ENCODE data around the gene SLC27A6.
"Not testable (repeated sequence)": the region's sequence is repeated elsewhere in the genome, so short reads cannot be mapped to it uniquely, and the experiment has no call there.

Gene SLC27A6

DNA sequence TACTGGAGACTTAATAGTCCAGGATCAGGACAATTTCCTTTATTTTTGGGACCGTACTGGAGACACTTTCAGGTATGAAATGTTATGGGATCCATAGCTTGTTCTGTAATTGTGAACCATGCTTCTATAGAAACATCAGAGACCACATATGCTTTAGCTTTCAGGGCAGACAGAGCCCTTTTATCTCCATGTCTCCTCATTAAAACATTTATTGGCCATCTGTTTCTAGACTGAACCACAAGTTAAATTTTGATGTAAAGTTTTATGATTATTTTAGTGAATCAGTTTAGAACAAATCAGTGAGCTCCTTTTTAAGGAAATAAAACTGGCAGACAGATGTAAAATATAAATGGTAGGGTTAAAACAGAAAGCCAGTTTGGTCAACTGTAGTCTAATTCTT is 62.0 kb downstream of the SLC27A6 start:
- TF ChIP-seq, protein P1, sequence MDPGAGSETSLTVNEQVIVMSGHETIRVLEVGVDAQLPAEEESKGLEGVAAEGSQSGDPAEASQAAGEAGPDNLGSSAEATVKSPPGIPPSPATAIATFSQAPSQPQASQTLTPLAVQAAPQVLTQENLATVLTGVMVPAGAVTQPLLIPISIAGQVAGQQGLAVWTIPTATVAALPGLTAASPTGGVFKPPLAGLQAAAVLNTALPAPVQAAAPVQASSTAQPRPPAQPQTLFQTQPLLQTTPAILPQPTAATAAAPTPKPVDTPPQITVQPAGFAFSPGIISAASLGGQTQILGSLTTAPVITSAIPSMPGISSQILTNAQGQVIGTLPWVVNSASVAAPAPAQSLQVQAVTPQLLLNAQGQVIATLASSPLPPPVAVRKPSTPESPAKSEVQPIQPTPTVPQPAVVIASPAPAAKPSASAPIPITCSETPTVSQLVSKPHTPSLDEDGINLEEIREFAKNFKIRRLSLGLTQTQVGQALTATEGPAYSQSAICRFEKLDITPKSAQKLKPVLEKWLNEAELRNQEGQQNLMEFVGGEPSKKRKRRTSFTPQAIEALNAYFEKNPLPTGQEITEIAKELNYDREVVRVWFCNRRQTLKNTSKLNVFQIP (CRISPR knock-in tag; IDR thresholded peaks at IDR 0.05; ENCODE audit: borderline replicate concordance, low read depth), result no peak
- peak; percentile 87 for TF ChIP-seq TCF4 (CRISPR knock-in tag; IDR thresholded peaks at IDR 0.05; ENCODE audit: borderline replicate concordance)
- TF ChIP-seq, protein P2, sequence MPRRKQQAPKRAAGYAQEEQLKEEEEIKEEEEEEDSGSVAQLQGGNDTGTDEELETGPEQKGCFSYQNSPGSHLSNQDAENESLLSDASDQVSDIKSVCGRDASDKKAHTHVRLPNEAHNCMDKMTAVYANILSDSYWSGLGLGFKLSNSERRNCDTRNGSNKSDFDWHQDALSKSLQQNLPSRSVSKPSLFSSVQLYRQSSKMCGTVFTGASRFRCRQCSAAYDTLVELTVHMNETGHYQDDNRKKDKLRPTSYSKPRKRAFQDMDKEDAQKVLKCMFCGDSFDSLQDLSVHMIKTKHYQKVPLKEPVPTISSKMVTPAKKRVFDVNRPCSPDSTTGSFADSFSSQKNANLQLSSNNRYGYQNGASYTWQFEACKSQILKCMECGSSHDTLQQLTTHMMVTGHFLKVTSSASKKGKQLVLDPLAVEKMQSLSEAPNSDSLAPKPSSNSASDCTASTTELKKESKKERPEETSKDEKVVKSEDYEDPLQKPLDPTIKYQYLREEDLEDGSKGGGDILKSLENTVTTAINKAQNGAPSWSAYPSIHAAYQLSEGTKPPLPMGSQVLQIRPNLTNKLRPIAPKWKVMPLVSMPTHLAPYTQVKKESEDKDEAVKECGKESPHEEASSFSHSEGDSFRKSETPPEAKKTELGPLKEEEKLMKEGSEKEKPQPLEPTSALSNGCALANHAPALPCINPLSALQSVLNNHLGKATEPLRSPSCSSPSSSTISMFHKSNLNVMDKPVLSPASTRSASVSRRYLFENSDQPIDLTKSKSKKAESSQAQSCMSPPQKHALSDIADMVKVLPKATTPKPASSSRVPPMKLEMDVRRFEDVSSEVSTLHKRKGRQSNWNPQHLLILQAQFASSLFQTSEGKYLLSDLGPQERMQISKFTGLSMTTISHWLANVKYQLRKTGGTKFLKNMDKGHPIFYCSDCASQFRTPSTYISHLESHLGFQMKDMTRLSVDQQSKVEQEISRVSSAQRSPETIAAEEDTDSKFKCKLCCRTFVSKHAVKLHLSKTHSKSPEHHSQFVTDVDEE (CRISPR knock-in tag; IDR thresholded peaks at IDR 0.05), result 0 out of 2 replicates have a peak, but pooled peaks have one; percentile 76
- no peak for ATAC-seq

DNA sequence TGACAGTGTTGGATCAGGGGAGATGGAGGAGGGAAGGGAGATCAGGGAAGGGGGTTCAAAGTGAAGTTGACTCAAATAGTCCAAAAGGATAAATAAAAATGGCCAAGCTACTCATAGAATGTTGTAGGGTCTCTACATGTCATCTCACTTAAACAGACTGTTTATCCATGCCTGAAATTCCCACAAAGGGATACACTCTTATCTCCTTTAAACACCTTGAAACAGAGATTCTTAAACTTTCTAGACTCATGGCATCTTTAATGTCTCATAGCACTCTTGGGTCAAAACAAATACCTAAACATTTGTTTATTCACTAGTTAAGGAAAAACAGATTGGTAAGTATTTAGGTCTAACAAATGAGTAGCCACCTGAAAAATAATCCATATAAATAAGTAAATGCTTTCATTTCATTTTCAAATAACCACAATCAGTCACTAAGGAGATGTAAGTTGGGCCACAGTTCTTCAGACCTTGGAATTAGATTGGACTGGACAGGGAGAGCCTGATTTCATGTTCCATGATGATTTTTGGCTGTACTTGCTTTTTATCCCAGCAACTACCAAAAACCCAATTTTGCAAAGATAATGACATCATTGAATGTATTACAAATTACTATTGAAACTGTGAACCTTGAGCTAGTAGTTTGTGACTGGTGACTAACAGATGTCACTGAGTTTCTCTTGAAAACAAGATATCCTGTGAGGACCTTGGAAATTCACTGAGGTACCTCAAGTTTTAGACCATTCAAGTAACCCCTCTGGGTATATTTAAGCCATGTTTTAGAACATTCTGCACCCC is 66.8 kb downstream of the SLC27A6 start:
- TF ChIP-seq GLIS3 (CRISPR knock-in tag; IDR thresholded peaks at IDR 0.05) (no peak), ZC3H10 (CRISPR knock-in tag; IDR thresholded peaks at IDR 0.05) (no peak), BACH2 (CRISPR knock-in tag; IDR thresholded peaks at IDR 0.05; ENCODE audit: borderline replicate concordance) (no peak), SNAI2 (CRISPR knock-in tag; IDR thresholded peaks at IDR 0.05) (no peak), ZFP3 (CRISPR knock-in tag; IDR thresholded peaks at IDR 0.05) (no peak), OSR1 (CRISPR knock-in tag; IDR thresholded peaks at IDR 0.05) (no peak), ZNF8 (CRISPR knock-in tag; IDR thresholded peaks at IDR 0.05) (no peak), ZNF70 (CRISPR knock-in tag; IDR thresholded peaks at IDR 0.05) (no peak)
- TF ChIP-seq, protein P3, sequence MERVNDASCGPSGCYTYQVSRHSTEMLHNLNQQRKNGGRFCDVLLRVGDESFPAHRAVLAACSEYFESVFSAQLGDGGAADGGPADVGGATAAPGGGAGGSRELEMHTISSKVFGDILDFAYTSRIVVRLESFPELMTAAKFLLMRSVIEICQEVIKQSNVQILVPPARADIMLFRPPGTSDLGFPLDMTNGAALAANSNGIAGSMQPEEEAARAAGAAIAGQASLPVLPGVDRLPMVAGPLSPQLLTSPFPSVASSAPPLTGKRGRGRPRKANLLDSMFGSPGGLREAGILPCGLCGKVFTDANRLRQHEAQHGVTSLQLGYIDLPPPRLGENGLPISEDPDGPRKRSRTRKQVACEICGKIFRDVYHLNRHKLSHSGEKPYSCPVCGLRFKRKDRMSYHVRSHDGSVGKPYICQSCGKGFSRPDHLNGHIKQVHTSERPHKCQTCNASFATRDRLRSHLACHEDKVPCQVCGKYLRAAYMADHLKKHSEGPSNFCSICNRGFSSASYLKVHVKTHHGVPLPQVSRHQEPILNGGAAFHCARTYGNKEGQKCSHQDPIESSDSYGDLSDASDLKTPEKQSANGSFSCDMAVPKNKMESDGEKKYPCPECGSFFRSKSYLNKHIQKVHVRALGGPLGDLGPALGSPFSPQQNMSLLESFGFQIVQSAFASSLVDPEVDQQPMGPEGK (CRISPR knock-in tag; IDR thresholded peaks at IDR 0.05; ENCODE audit: borderline replicate concordance), result no peak
- TF ChIP-seq, protein P2 (CRISPR knock-in tag; IDR thresholded peaks at IDR 0.05), result no peak
- TF ChIP-seq, protein P4, sequence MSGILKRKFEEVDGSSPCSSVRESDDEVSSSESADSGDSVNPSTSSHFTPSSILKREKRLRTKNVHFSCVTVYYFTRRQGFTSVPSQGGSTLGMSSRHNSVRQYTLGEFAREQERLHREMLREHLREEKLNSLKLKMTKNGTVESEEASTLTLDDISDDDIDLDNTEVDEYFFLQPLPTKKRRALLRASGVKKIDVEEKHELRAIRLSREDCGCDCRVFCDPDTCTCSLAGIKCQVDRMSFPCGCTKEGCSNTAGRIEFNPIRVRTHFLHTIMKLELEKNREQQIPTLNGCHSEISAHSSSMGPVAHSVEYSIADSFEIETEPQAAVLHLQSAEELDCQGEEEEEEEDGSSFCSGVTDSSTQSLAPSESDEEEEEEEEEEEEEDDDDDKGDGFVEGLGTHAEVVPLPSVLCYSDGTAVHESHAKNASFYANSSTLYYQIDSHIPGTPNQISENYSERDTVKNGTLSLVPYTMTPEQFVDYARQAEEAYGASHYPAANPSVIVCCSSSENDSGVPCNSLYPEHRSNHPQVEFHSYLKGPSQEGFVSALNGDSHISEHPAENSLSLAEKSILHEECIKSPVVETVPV (CRISPR knock-in tag; IDR thresholded peaks at IDR 0.05), result no peak
- ATAC-seq, result no peak

DNA sequence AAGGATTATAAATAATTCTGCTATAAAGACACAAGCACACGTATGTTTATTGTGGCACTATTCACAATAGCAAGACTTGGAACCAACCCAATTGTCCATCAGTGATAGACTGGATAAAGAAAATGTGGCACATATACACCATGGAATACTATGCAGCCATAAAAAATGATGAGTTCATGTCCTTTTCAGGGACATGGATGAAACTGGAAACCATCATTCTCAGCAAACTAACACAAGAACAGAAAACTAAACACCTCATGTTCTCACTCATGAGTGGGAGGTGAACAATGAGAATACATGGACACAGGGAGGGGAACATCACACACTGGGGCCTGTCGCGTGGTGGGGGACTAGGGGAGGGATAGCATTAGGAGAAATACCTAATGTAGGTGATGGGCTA is 71.0 kb downstream of the SLC27A6 start:
- ATAC-seq, result not testable (repeated sequence)

DNA sequence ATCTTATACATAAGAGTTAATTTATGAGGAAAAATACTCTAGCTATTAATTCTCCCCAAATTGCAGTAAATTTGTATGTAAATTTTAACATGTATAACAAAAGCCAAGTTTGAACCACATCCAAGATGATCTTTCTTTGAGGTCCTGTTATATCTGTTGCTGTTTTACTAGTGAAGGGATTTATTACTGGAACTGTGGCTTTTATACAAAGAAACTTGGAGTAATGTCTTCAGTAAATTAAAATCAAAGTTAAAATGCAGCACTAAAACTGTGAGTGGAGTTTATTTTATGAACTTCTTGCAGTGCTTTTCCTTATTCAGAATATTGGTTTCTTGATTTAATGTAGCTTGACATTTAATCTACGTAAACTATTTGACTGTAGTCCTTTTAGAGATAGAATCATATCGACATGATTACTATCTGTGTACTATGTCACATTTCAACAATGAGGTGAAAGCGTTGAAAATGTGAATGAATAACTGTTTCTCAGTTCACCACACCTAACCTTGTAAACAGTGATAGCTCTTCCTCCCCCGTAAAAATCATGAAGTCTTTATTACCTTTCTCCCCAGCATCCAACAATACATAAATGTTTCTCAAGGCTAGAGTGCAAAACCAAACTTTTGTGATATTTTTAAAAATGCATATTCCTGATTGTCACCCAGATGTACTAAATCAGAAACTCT is 76.1 kb downstream of the SLC27A6 start:
- ATAC-seq, result no peak
- TF ChIP-seq ARNTL (CRISPR knock-in tag; IDR thresholded peaks at IDR 0.05; ENCODE audit: borderline replicate concordance, low read depth) (no peak), ZFP30 (CRISPR knock-in tag; IDR thresholded peaks at IDR 0.05) (no peak), PPARA (CRISPR knock-in tag; IDR thresholded peaks at IDR 0.05; ENCODE audit: borderline replicate concordance) (no peak), ZC3H10 (CRISPR knock-in tag; IDR thresholded peaks at IDR 0.05) (no peak), ISL1 (CRISPR knock-in tag; IDR thresholded peaks at IDR 0.05) (no peak), CSDC2 (CRISPR knock-in tag; IDR thresholded peaks at IDR 0.05) (no peak), BACH2 (CRISPR knock-in tag; IDR thresholded peaks at IDR 0.05; ENCODE audit: borderline replicate concordance) (no peak), GLIS3 (CRISPR knock-in tag; IDR thresholded peaks at IDR 0.05) (no peak), OSR1 (CRISPR knock-in tag; IDR thresholded peaks at IDR 0.05) (no peak)
- TF ChIP-seq, protein P1 (CRISPR knock-in tag; IDR thresholded peaks at IDR 0.05; ENCODE audit: borderline replicate concordance, low read depth), result no peak
- TF ChIP-seq, protein P2 (CRISPR knock-in tag; IDR thresholded peaks at IDR 0.05), result no peak

Data from SK-N-SH treated with all-trans-retinoic acid at 6 μM for 48 hours (cell line).